Nephron progenitor cell (in vitro differentiated cells): Measurements from ENCODE around the gene SMARCE1.

Source experiments
- DNase-seq: peaks from one replicate; pipeline ENCODE4 v3.0.0; 2021
- H3K27ac Mint-ChIP-seq: 2 replicates; pipeline ENCODE4 v1.8.0; 2021; ENCODE audit warnings: mild to moderate bottlenecking, moderate library complexity, mixed read lengths
- H3K27me3 Mint-ChIP-seq: 2 replicates; pipeline ENCODE4 v1.8.0; 2021; ENCODE audit warnings: mild to moderate bottlenecking, low read depth, mixed read lengths; ENCODE audit not compliant: poor library complexity
- H3K36me3 Mint-ChIP-seq: 2 replicates; pipeline ENCODE4 v1.8.0; 2021; ENCODE audit warnings: low read depth, mixed read lengths
- H3K4me1 Mint-ChIP-seq: 2 replicates; pipeline ENCODE4 v1.8.0; 2021; ENCODE audit warnings: mixed read lengths
- H3K4me3 Mint-ChIP-seq: 2 replicates; pipeline ENCODE4 v1.8.0; 2021; ENCODE audit warnings: mild to moderate bottlenecking, moderate library complexity, mixed read lengths
- H3K9me3 Mint-ChIP-seq: 2 replicates; pipeline ENCODE4 v1.8.0; 2021; ENCODE audit warnings: mild to moderate bottlenecking, moderate library complexity, mixed read lengths
- TF ChIP-seq, protein P1 (sequence below): fragments of 200-600 bp; sonication (generic); IDR thresholded peaks from 2 replicates; pipeline ENCODE4 v1.5.0; 2021; ENCODE audit warnings: antibody characterized with exemption

SMARCE1 gene

GRCh38 chr17:40658396-40658795, 10.8 kb upstream of the SMARCE1 start:
- peaks cover 11% of the 10 kb centered on the region for H3K27me3 Mint-ChIP-seq
- H3K36me3 Mint-ChIP-seq, result no peaks in the 10 kb centered on the region
- no peaks in the 10 kb centered on the region for H3K4me1 Mint-ChIP-seq
- TF ChIP-seq, protein P1, sequence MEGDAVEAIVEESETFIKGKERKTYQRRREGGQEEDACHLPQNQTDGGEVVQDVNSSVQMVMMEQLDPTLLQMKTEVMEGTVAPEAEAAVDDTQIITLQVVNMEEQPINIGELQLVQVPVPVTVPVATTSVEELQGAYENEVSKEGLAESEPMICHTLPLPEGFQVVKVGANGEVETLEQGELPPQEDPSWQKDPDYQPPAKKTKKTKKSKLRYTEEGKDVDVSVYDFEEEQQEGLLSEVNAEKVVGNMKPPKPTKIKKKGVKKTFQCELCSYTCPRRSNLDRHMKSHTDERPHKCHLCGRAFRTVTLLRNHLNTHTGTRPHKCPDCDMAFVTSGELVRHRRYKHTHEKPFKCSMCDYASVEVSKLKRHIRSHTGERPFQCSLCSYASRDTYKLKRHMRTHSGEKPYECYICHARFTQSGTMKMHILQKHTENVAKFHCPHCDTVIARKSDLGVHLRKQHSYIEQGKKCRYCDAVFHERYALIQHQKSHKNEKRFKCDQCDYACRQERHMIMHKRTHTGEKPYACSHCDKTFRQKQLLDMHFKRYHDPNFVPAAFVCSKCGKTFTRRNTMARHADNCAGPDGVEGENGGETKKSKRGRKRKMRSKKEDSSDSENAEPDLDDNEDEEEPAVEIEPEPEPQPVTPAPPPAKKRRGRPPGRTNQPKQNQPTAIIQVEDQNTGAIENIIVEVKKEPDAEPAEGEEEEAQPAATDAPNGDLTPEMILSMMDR, result no peak
- H3K4me3 Mint-ChIP-seq, result no peak overlapping the region
- H3K27ac Mint-ChIP-seq, result no peak overlapping the region
- no peaks in the 10 kb centered on the region for H3K9me3 Mint-ChIP-seq
- DNase-seq, result no peak

DNA sequence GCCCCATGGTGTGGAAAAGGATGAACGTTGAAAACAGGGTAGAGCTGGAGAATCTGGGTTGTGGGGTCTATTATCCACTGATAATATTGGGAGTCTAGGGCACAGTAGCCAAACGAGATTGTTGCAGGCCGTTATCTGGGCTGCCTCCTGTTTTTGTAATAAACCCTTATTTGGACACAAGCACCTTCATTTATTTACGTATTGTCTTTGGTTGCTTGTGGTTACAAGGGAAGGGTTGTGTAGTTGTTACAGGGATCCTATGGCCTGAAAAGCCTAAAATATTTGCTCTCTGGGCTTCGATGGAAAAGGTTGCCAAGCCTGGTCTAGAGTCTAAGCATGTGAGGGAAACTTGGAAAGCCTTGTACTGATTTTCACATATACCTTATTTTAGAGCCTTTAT, 4.3 kb upstream of the SMARCE1 start:
- no peaks in the 10 kb centered on the region for H3K9me3 Mint-ChIP-seq
- no peak for DNase-seq
- H3K4me1 Mint-ChIP-seq, result peaks cover 13% of the 10 kb centered on the region
- no peak overlapping the region for H3K27ac Mint-ChIP-seq
- no peaks in the 10 kb centered on the region for H3K36me3 Mint-ChIP-seq
- H3K27me3 Mint-ChIP-seq, result no peaks in the 10 kb centered on the region
- TF ChIP-seq, protein P1, result no peak
- no peak overlapping the region for H3K4me3 Mint-ChIP-seq

GRCh38 chr17:40648384-40648968, 858 bp upstream of the SMARCE1 start:
- H3K36me3 Mint-ChIP-seq, result peaks cover 20% of the 10 kb centered on the region
- peak overlapping the region; percentile 92 for H3K4me3 Mint-ChIP-seq
- no peaks in the 10 kb centered on the region for H3K9me3 Mint-ChIP-seq
- TF ChIP-seq, protein P1, result no peak
- H3K27ac Mint-ChIP-seq, result peak overlapping the region; percentile 100
- H3K4me1 Mint-ChIP-seq, result peaks cover 48% of the 10 kb centered on the region
- DNase-seq, result no peak
- H3K27me3 Mint-ChIP-seq, result no peaks in the 10 kb centered on the region

DNA sequence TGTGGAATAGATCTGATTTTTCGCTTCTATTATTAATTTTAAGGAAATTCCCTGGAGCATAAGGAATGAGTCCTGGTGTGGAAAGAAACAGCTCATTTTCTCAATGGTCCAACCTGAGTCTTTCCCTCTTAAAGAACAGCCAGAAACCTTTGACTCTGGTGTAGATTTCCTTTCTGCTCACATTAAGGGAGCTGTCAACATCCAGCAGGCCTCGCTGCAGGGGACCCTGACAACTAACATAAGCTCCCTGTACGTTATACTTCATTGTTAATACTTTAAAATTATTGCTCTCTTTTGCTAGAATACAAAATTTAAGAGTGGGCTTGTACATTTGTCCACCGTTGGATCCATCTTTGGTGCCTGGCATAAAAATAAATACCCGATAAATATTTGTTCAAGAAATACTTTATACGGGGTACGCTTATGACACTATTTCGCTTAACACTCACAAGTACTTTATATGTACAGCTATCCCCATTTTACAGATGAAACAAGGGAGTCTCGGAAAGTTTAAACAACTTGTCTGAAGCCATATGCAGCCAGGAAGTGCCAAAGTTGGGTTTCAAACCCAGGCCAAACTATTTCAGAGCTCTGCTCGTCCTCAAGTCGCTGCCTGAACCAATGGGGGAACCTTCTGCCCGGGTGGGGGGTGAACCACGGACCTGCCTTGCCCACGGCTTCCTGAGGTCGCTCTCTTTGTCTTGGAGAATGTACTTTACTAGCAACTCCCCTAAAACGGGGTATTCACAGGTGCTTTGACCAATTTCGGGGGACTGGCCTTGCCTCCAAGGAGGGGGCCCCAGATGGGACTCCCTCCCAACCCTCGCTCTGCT, 611 bp downstream of the SMARCE1 start:
- Mint-ChIP-seq H3K36me3 (peaks cover 32% of the 10 kb centered on the region), H3K9me3 (no peaks in the 10 kb centered on the region), H3K27ac (peak overlapping the region; percentile 100), H3K4me1 (peaks cover 57% of the 10 kb centered on the region), H3K27me3 (no peaks in the 10 kb centered on the region), H3K4me3 (peak overlapping the region; percentile 92)
- TF ChIP-seq, protein P1, result no peak
- peak; percentile 31 for DNase-seq

GRCh38 chr17:40645943-40646342, 1.7 kb downstream of the SMARCE1 start:
- Mint-ChIP-seq H3K27ac (no peak overlapping the region), H3K36me3 (peaks cover 37% of the 10 kb centered on the region), H3K9me3 (no peaks in the 10 kb centered on the region), H3K4me3 (peak overlapping the region; percentile 92), H3K4me1 (peaks cover 61% of the 10 kb centered on the region), H3K27me3 (no peaks in the 10 kb centered on the region)
- DNase-seq, result no peak
- TF ChIP-seq, protein P1, result no peak
